B cell (primary cell): ENCODE data around the gene C3orf18. TPM values are rescaled to one million over a fixed set of nuclear protein-coding genes. Genes with fewer than 3 reads are reported as not detected.
A peak's percentile ranks its signal among the peaks of the same experiment; 100 is the strongest.

Experiments
- ATAC-seq: fragments of 200-7000 bp; cut with Tn5 transposase; one replicate; pipeline ENCODE4 v1.10.0; 2021; ENCODE audit warnings: low read depth, mild to moderate bottlenecking, moderate number of reproducible peaks, moderate library complexity
- CTCF ChIA-PET: fragments of 350-600 bp; sonication (Branson Sonifier 250); formaldehyde crosslinking; loops from one replicate; lab custom pipeline; 2021; ENCODE audit warnings: antibody characterized with exemption, inconsistent platforms; lab: Charles Lee
- POLR2A ChIA-PET: fragments of 350-600 bp; sonication (Branson Sonifier 250); formaldehyde crosslinking; loops from one replicate; lab custom pipeline; 2021; ENCODE audit warnings: antibody characterized with exemption; lab: Charles Lee
- DNase-seq: peaks from one replicate; pipeline ENCODE4 v3.0.0; 2013
- H2AFZ ChIP-seq: 2 replicates; pipeline ENCODE4 v1.6.1; 2012; ENCODE audit warnings: mild to moderate bottlenecking, low read depth, low read length; ENCODE audit not compliant: insufficient read depth, poor library complexity, severe bottlenecking
- H3K27ac ChIP-seq, 2 donors: 1 replicate in 1 of 2; 2 replicates in 1 of 2; pipeline ENCODE4 v1.5.1; 2012 to 2013; ENCODE audit warnings: low read length in 2 of 2, mild to moderate bottlenecking in 2 of 2, moderate library complexity in 1 of 2
- H3K27me3 ChIP-seq, 4 experiments: fragments of 200-600 bp in 1 of 4; sonication (generic) in 1 of 4; replicated peaks in 1 of 4; 1 replicate in 2 of 4; 2 replicates in 2 of 4; pipeline versions ENCODE4 v1.6.1 to v1.7.0; 2013 to 2016; ENCODE audit warnings: low read length in 3 of 4, mild to moderate bottlenecking in 2 of 4, mixed read lengths in 1 of 4, moderate library complexity in 1 of 4; ENCODE audit not compliant: insufficient read depth in 4 of 4, control insufficient read depth in 3 of 4; ENCODE audit errors: control extremely low read depth in 1 of 4
- H3K36me3 ChIP-seq, 2 experiments: replicated peaks in 1 of 2; 1 replicate in 1 of 2; 2 replicates in 1 of 2; pipeline versions ENCODE4 v1.6.1 to v1.7.1; 2013; ENCODE audit warnings: low read length in 1 of 2; ENCODE audit not compliant: insufficient read depth in 2 of 2, control insufficient read depth in 1 of 2; ENCODE audit errors: control extremely low read depth in 1 of 2, extremely low read depth in 1 of 2
- H3K4me1 ChIP-seq, 2 donors: fragments of 200-600 bp in 1 of 2; sonication (generic) in 1 of 2; 1 replicate in 1 of 2; 2 replicates in 1 of 2; pipeline versions ENCODE4 v1.5.1 to v1.6.1; 2013 to 2017; ENCODE audit warnings: low read length in 2 of 2; ENCODE audit not compliant: control insufficient read depth in 2 of 2, insufficient read depth in 2 of 2
- H3K4me2 ChIP-seq: replicated peaks from 2 replicates; pipeline ENCODE3; 2012; ENCODE audit warnings: mild to moderate bottlenecking, low read depth, low read length; ENCODE audit not compliant: poor library complexity, severe bottlenecking
- H3K4me3 ChIP-seq, 5 experiments: fragments of 200-600 bp in 1 of 5; sonication (generic) in 1 of 5; 1 replicate in 3 of 5; 2 replicates in 2 of 5; pipeline versions ENCODE4 v1.5.1 to v1.7.0; 2011 to 2016; ENCODE audit warnings: low read length in 4 of 5, mild to moderate bottlenecking in 4 of 5, low read depth in 2 of 5, control low read depth in 1 of 5, moderate library complexity in 1 of 5; ENCODE audit not compliant: insufficient read depth in 1 of 5; ENCODE audit errors: control extremely low read depth in 1 of 5, extremely low read depth in 1 of 5
- H3K79me2 ChIP-seq: fragments of 200-600 bp; sonication (generic); one replicate; pipeline ENCODE4 v1.6.0; 2016; ENCODE audit warnings: low read length; ENCODE audit not compliant: control insufficient read depth, insufficient read depth
- H3K9ac ChIP-seq: fragments of 200-600 bp; sonication (generic); 2 replicates; pipeline ENCODE4 v1.6.1; 2017; ENCODE audit warnings: mild to moderate bottlenecking, low read length, moderate library complexity
- H3K9me3 ChIP-seq, 3 donors: one replicate each; pipeline versions ENCODE4 v1.6.1 to v1.7.1; 2013; ENCODE audit warnings: low read length in 2 of 3; ENCODE audit not compliant: control insufficient read depth in 2 of 3, insufficient read depth in 1 of 3; ENCODE audit errors: control extremely low read depth in 1 of 3
- H4K20me1 ChIP-seq: 2 replicates; pipeline ENCODE4 v1.6.0; 2012; ENCODE audit warnings: mild to moderate bottlenecking, low read length; ENCODE audit not compliant: insufficient read depth, control insufficient read depth, poor library complexity, severe bottlenecking
- H3K27ac Mint-ChIP-seq: one replicate; pipeline ENCODE4 v1.8.0; 2021; ENCODE audit warnings: mixed read lengths
- H3K27me3 Mint-ChIP-seq: one replicate; pipeline ENCODE4 v1.8.0; 2021; ENCODE audit warnings: mixed read lengths
- H3K4me1 Mint-ChIP-seq: one replicate; pipeline ENCODE4 v1.8.0; 2021; ENCODE audit warnings: mixed read lengths
- H3K4me3 Mint-ChIP-seq: one replicate; pipeline ENCODE4 v1.8.0; 2021; ENCODE audit warnings: mixed read lengths
- H3K9me3 Mint-ChIP-seq: one replicate; pipeline ENCODE4 v1.8.0; 2022; ENCODE audit warnings: mixed read lengths; ENCODE audit not compliant: insufficient read depth
- CTCF ChIP-seq: fragments of 200-600 bp; IDR thresholded peaks from one replicate; pipeline ENCODE4 v1.8.0; 2022; ENCODE audit warnings: antibody characterized with exemption, mild to moderate bottlenecking
- EZH2 ChIP-seq: IDR thresholded peaks from 2 replicates; pipeline ENCODE4 v1.6.1; 2012; ENCODE audit warnings: borderline replicate concordance, low read depth, mild to moderate bottlenecking, moderate library complexity, low read length; ENCODE audit not compliant: insufficient read depth, poor library complexity, severe bottlenecking
- WGBS: methylation state at CpG from one replicate; pipeline ENCODE4 v1.1.5; 2013; ENCODE audit warnings: missing lambda C conversion rate; ENCODE audit not compliant: insufficient coverage; 5-methylcytosine and 5-hydroxymethylcytosine counted together
- intact Hi-C: fragments of 100-400 bp; cut with micrococcal nuclease; formaldehyde crosslinking; loops from one replicate; pipeline ENCODE4 v1.10.0; 2022
- polyA plus RNA-seq: library from polyadenylated mRNA; depleted of rRNA; stranded (reverse); fragments of >200 nt; gene quantifications from 2 replicates; pipeline ENCODE4 v1.2.3, GENCODE V29; 2012
- total RNA-seq, 2 donors: library from RNA; stranded (reverse); fragments of 120-200 nt in 1 of 2; gene quantifications; 1 replicate in 1 of 2; 2 replicates in 1 of 2; pipeline versions ENCODE4 v1.2.3 to v1.2.4, GENCODE V29; 2013 to 2022

C3orf18 gene
- total and polyA plus RNA-seq, 2 donors (not counting 1 experiment from before 2014, with no cell fraction given), result 14.3 to 15.4 TPM

GRCh38 chr3:50612234-50612882 lies 44.8 kb upstream of the C3orf18 start:
- ChIA-PET POLR2A (interaction anchor here (0.9 to 2.8 kb wide), 6 partner anchors 12 to 45 kb away, joined by 3 to 38 read pairs (median 8); partner anchors contain the start of genes C3orf18 and HEMK1), CTCF (interaction anchor here (0.5 to 17.6 kb wide), 17 partner anchors 12 to 1382 kb away, joined by 3 to 541 read pairs (median 5); partner anchors contain the start of genes C3orf18, HEMK1 and MANF)
- peak overlapping the region in 4 of 5 experiments; percentile 67 to 86 (median 78) for H3K4me3 ChIP-seq
- Mint-ChIP-seq H3K4me3 (peak overlapping the region; percentile 90), H3K27me3 (no peaks in the 10 kb centered on the region), H3K9me3 (no peaks in the 10 kb centered on the region), H3K27ac (peak overlapping the region; percentile 80), H3K4me1 (peaks cover 42% of the 10 kb centered on the region)
- no peaks in the 10 kb centered on the region for H4K20me1 ChIP-seq
- H3K27ac ChIP-seq, result peak overlapping the region in 1 of 2 donors; percentile 65
- peak overlapping the region; percentile 89 for H3K4me2 ChIP-seq
- whole genome bisulfite sequencing, result 13% methylated on average over 28 of the region's 29 CpGs
- ATAC-seq, result no peak
- H3K9me3 ChIP-seq, result no peaks in the 10 kb centered on the region
- H2AFZ ChIP-seq, result peak overlapping the region; percentile 83
- no peak for DNase-seq
- peaks cover 0 to 2% of the 10 kb centered on the region in 2 experiments for H3K36me3 ChIP-seq
- peaks cover 24 to 37% of the 10 kb centered on the region in 2 donors for H3K4me1 ChIP-seq
- intact Hi-C loops, result loop anchor here (1.0 to 10.0 kb wide), 4 partner anchors 43 to 1182 kb away; partner anchors contain the start of genes HEMK1 and ZMYND10
- peaks cover 29% of the 10 kb centered on the region for H3K79me2 ChIP-seq
- no peaks in the 10 kb centered on the region for H3K27me3 ChIP-seq
- H3K9ac ChIP-seq, result peak overlapping the region; percentile 77
- TF ChIP-seq EZH2 (no peak), CTCF (no peak)
